SK-N-MC (cell line): ENCODE measurements around the gene CLTC.

ENCODE experiments used
- DNase-seq: peaks from one replicate; pipeline ENCODE4 v3.0.0-alpha.2; 2011; ENCODE audit warnings: low read depth, low spot score
- H3K27ac ChIP-seq: fragments of 200-600 bp; sonication (generic); 2 replicates; pipeline ENCODE4 v1.5.1; 2016; ENCODE audit warnings: mixed run types
- H3K36me3 ChIP-seq: fragments of 200-600 bp; sonication (generic); 2 replicates; pipeline ENCODE4 v1.6.1; 2017; ENCODE audit warnings: antibody characterized with exemption, low read length, mixed read lengths; ENCODE audit not compliant: insufficient read depth
- H3K4me3 ChIP-seq: fragments of 200-600 bp; sonication (generic); 2 replicates; pipeline ENCODE4 v1.5.1; 2016
- H3K9ac ChIP-seq: fragments of 200-600 bp; sonication (generic); 2 replicates; pipeline ENCODE4 v1.8.0; 2017; ENCODE audit warnings: mixed run types, mixed read lengths; ENCODE audit not compliant: insufficient read length
- H3K9me3 ChIP-seq: fragments of 200-600 bp; sonication (generic); 2 replicates; pipeline ENCODE4 v1.6.1; 2017; ENCODE audit warnings: low read depth, mild to moderate bottlenecking, antibody characterized with exemption, low read length, moderate library complexity, mixed read lengths
- EZH2 ChIP-seq: fragments of 200-600 bp; sonication (generic); IDR thresholded peaks from one replicate; pipeline ENCODE4 v1.6.1; 2017; ENCODE audit warnings: antibody characterized with exemption
- FOXP2 ChIP-seq: optimal IDR thresholded peaks from 2 replicates; pipeline ENCODE3; 2011; ENCODE audit warnings: mild to moderate bottlenecking, moderate library complexity; ENCODE audit not compliant: insufficient read depth; ENCODE audit errors: extremely low read length, control extremely low read depth
- POLR2AphosphoS5 ChIP-seq: IDR thresholded peaks from 2 replicates; pipeline ENCODE4 v1.6.1; 2012; ENCODE audit warnings: mild to moderate bottlenecking, low read depth, low read length, borderline replicate concordance

The CLTC gene

GRCh38 chr17:59629174-59629573 lies 9.5 kb downstream of the CLTC start:
- no peak for TF ChIP-seq POLR2AphosphoS5
- TF ChIP-seq FOXP2 = no peak
- TF ChIP-seq EZH2 = no peak
- Histone ChIP-seq H3K9ac (no peak overlapping the region), H3K9me3 (no peaks in the 10 kb centered on the region; the same call in 1 of the 2 replicates), H3K27ac (peak overlapping the region; percentile 54; the same call in 1 of the 2 replicates), H3K4me3 (no peak overlapping the region), H3K36me3 (peaks cover 69% of the 10 kb centered on the region)
- DNase-seq = no peak

DNA sequence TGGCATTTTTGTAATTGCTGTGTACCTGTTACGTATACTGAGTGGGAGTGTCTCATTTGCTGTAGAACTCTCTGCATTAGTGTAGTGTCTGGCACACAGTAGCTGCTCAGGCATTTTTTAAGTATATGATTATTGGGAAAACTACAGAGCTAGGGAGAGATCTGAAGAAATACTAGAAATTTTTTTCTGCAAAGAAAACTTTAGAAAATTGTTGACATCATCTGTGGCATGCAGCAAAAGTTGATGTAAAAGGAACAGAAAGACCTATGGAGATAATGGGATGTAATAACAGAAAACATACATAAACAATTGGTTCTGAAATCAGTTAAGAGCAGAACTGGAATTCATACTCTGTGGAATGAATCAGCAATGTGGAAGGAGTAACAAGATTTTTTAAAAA lies 11.6 kb downstream of the CLTC start:
- H3K27ac ChIP-seq = peak overlapping the region; percentile 98
- H3K4me3 ChIP-seq = no peak overlapping the region
- no peak overlapping the region for H3K9ac ChIP-seq
- no peak for DNase-seq
- H3K9me3 ChIP-seq = no peaks in the 10 kb centered on the region; the same call in 1 of the 2 replicates
- TF ChIP-seq FOXP2 (no peak), EZH2 (no peak), POLR2AphosphoS5 (no peak)
- peaks cover 55% of the 10 kb centered on the region for H3K36me3 ChIP-seq

DNA sequence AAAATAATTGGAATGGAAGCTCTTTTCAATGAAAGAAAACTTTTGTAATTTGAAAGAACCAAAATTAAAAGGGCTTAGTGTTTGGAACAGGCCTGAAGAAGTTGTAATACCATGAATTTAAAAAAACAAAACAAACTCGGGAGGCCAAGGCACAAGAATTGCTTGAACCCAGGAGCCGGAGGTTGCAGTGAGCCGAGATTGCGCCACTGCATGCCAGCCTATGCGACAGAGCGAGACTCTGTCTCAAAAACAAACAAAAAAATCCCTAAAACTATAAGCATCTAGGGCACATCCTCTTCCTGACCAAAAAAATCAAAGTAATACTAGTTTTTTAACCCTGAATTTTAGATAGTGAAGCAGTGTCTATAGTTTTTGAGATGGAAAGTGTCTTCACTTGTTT lies 12.7 kb downstream of the CLTC start:
- H3K4me3 ChIP-seq = peak overlapping the region; percentile 71
- DNase-seq = no peak
- H3K36me3 ChIP-seq = peaks cover 46% of the 10 kb centered on the region
- peak overlapping the region; percentile 74 for H3K9ac ChIP-seq
- no peaks in the 10 kb centered on the region; the same call in 1 of the 2 replicates for H3K9me3 ChIP-seq
- H3K27ac ChIP-seq = peak overlapping the region; percentile 98
- TF ChIP-seq EZH2 = no peak
- TF ChIP-seq FOXP2 = no peak
- TF ChIP-seq POLR2AphosphoS5 = no peak

DNA sequence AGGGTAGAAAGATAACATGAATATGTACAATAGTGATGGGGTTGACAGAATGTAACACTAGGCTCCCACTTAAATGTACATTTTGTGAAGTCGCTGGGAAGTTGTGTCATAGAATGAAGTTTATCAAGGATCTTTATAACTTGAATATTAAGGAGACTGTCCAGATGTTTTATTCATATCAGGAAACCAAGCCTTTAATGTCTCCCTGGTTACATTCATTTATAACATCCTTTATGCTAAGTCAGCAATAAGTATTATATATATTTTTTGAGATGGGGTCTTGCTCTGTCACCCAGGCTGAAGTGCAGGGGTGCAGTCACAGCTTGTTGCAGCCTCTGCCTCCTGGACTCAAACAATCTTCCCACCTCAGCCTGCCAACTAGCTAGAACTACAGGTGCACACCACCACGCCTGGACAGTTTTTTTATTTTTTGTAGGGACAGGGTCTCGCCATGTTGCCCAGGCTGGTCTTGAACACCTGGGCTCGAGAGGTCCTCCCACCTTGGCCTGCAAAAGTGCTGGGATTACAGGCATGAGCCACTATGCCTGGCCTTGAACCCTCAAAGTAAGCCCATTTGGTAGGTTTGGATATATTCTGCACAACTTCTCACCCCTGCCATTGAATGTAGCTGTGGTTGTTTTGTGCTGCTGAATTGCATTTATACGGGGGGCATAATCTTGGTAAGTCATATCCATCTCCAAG lies 14.1 kb downstream of the CLTC start:
- Histone ChIP-seq H3K4me3 (peak overlapping the region; percentile 71), H3K9ac (peak overlapping the region; percentile 59), H3K9me3 (no peaks in the 10 kb centered on the region; the same call in 1 of the 2 replicates), H3K27ac (peak overlapping the region; percentile 98), H3K36me3 (peaks cover 32% of the 10 kb centered on the region)
- DNase-seq = peak; percentile 87
- TF ChIP-seq FOXP2 = no peak
- 0 out of 2 replicates have a peak, but pooled peaks have one; percentile 52 for TF ChIP-seq POLR2AphosphoS5

DNA sequence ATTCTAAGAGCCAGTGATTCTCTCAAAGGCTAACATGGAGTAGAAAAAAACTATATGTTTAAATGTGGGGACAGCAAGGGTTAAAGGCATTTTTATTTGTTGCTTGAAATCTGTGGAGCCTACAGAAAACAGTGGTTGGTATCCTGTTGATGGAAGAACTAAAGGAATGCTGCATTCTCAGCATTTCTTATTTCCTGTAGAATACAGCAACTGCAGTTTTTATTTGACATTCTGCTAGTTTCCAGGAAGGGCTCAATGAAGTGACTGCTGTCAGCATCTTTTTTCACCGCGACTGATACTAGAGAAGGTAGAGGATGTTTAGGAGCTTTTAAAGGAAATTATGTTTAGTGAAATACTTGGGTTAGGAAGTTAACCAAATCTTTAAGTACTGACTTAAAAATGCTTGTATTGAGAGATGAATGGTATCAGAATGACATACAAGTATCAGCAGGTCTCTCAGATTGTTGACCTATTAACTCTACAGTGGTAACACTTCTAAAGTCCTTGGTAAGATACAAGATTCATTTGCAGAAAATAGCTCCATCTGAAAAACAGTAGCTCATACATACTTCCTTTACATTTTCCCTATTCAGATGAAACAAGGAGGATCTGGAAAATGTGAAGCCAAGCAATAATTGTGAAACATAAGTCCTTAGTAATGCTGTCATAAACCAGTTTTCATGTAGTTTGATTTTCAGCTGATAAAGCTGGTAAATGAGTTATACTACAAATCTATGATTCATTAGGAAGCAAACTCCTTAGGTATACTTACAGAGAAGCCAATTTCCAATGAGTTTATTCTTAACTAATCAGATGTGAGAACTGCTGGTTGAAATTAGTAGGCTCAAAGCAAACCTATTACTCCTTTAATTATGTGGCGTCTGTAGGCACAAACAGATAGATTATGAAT lies 15.2 kb downstream of the CLTC start:
- TF ChIP-seq POLR2AphosphoS5 (peak; percentile 79), FOXP2 (peak; percentile 68), EZH2 (no peak)
- Histone ChIP-seq H3K4me3 (peak overlapping the region; percentile 71), H3K9me3 (no peaks in the 10 kb centered on the region; the same call in 1 of the 2 replicates), H3K27ac (peak overlapping the region; percentile 98), H3K9ac (peak overlapping the region; percentile 59), H3K36me3 (peaks cover 21% of the 10 kb centered on the region)
- DNase-seq = peak; percentile 94

- Histone ChIP-seq H3K27ac (peak overlapping the region; percentile 51), H3K9ac (no peak overlapping the region)
These were observed 18.1 kb downstream of the CLTC start for GRCh38 chr17:59637611-59638310.

DNA sequence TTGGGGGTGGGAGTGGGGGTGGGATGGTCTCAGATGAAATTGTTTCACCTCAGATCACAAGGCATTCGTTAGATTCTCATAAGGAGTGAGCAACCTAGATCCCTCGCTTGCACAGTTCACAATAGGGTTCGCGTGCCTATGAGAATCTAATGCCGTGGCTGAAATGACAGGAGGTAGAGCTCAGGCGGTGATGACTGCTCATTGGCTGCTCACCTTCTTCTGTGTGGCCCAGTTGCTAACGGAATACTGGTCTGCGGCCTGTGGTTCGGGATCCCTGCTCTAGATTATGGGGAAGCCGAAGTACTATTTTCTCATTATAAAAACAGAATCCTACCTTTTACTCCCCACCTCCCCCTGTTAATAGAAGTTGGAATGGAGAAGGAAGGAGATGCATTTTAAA lies 18.9 kb downstream of the CLTC start:
- Histone ChIP-seq H3K9ac (no peak overlapping the region), H3K36me3 (peaks cover 9% of the 10 kb centered on the region), H3K27ac (peak overlapping the region; percentile 46; the same call in 1 of the 2 replicates), H3K4me3 (no peak overlapping the region), H3K9me3 (no peaks in the 10 kb centered on the region)
- DNase-seq = no peak
- TF ChIP-seq EZH2 (no peak), POLR2AphosphoS5 (no peak), FOXP2 (no peak)

More at GRCh38 chr17:59637611-59638310, 18.1 kb downstream of the CLTC start:
- no peaks in the 10 kb centered on the region for H3K9me3 ChIP-seq
- TF ChIP-seq EZH2 = no peak
- H3K36me3 ChIP-seq = peaks cover 3% of the 10 kb centered on the region; the same call in 1 of the 2 replicates
- DNase-seq = no peak
- no peak overlapping the region for H3K4me3 ChIP-seq
